ENCODE measurements around the gene ANKAR.
"Not testable (repeated sequence)": the region's sequence is repeated elsewhere in the genome, so short reads cannot be mapped to it uniquely, and the experiment has no call there.

ANKAR gene

GRCh38 chr2:189709501-189710221 is 35.2 kb downstream of the ANKAR start:
- no peak for DNase-seq

- DNase-seq = not testable (repeated sequence)
These were observed 43.1 kb downstream of the ANKAR start for GRCh38 chr2:189717593-189717992.

GRCh38 chr2:189719571-189719970 is 45.1 kb downstream of the ANKAR start:
- no peak for DNase-seq

GRCh38 chr2:189723192-189723591 is 48.7 kb downstream of the ANKAR start:
- DNase-seq = peak in 1 of 5 experiments; percentile 23

All from T-helper 2 cell (primary cell).